Eye (tissue), 1 donor: ENCODE results near the gene GLRX.
"Not testable (repeated sequence)": the region's sequence is repeated elsewhere in the genome, so short reads cannot be mapped to it uniquely, and the experiment has no call there.

ENCODE experiments used
- DNase-seq: peaks from one replicate; pipeline ENCODE4 v3.0.0-alpha.2; 2015

GLRX gene

GRCh38 chr5:95851141-95851540 is 28.6 kb upstream of the GLRX start:
- DNase-seq: not testable (repeated sequence)

DNA sequence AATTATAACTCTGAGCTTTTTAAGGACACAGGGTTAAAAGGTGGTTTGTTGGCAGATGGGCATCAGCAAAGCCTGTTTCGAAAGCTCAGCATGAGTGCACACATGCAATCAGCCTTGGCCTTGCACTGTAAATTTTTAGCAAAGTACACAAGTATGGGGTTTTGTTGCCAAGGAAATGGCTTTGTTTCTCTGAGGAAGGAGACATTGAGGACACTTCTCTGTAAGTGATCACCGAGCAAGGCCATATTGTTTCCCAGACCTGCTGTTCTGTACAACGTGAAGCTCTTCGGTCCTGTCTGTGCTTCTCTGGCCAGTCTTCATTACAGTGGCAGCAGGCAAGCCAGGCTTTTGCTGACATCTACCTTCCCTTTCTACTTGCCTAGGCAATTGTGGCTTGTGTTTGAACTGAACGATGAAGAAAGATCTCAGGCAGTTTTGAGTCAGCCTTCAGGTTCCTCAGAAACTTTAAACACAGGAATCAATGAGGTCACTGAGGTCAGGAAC is 27.9 kb upstream of the GLRX start:
- no peak for DNase-seq

GRCh38 chr5:95848701-95849100 is 26.2 kb upstream of the GLRX start:
- DNase-seq: no peak

GRCh38 chr5:95847261-95847592 is 24.7 kb upstream of the GLRX start:
- DNase-seq: no peak

DNA sequence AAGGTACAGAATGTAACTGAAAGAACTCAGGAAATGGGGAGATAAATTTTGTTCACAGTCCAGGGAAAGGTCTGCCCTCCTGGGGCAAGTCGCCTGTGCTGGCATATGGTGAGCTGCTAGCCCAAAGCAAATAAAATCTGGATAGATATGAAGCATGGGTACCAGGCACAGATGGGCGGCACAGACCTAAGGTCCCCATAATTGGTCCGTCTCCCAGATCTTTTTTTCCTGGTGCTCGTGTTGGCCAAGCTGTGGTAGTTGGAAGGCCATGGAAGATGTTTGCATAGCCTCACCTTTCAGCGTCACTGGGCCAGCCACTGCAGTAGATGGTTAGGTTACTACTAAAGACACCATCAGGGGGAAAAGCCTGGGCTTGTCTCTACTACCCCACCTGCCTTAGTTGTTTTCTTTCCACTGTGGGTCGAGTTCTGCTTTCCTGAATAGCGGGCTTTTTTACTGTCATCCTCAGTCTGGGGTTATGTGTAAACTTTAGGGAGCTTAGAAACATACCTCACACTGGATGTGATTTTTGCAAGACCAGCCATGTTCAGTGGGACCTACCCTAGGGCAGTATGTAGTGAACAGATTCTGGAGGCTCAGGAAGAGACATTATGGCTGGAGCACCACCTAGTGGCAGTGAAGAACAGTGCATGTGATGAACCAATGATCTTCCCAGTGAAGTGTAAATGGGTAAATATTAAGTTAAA is 24.2 kb upstream of the GLRX start:
- DNase-seq: peak; percentile 90

DNA sequence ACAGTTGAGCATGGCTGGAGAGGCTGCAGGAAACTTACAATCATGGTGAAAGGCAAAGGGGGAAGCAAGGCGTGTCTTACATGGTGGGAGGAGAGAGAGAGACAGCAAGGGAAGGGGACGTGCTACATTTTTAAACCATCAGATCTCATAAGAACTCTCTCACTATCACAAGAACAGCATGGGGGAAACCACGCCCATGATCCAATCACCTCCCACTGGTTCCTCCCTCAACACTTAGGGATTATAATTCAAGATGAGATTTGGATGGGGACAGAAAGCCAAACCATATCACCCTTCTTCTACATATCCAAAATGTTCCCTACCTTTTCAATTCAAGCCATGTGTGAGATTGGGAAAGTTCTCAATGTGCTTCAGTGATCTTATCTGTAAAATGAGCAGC is 22.9 kb upstream of the GLRX start:
- no peak for DNase-seq

- DNase-seq: no peak
These were observed 21.3 kb upstream of the GLRX start for GRCh38 chr5:95843733-95844223.

GRCh38 chr5:95842854-95843544 is 20.5 kb upstream of the GLRX start:
- DNase-seq: no peak

- no peak for DNase-seq
These were observed 19.6 kb upstream of the GLRX start for GRCh38 chr5:95841914-95842812.

DNA sequence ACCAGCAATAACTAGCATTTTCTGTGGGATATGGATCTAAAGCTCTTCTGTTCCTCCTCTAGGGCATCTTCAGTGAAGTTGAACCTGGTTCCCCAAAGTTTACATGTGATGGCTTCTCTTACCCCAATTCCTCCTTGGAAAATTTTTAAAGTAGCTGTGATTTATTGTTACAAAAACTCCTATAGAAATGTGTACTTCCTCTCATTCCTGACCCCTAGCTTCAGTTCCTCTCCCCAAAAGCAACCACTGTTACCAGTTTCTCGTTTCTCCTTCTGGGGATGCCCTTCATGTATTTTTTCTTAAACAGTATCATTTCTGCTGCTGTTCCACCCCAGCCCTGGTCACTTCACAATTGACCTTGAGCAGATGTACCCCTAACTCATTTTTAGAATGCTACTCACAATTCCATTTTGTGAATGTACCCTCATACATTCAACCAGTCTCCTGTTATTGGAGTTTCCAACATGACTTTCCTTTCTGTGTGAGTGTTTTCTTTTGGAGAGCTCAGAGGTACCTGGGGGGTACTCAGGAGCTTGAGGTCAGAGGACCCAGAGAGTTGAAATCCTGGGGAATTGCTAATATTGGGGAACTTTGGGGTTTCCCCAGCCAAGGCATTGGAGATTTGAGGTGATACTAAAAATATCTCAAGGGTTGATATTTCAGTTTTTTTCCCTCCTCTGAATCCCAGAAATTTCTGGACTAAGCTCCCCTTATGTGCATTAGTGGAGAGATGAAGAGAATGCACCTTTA is 18.6 kb upstream of the GLRX start:
- DNase-seq: no peak

GRCh38 chr5:95839658-95840057 is 17.1 kb upstream of the GLRX start:
- DNase-seq: no peak

- no peak for DNase-seq
These were observed 16.0 kb upstream of the GLRX start for GRCh38 chr5:95838556-95838955.

GRCh38 chr5:95838001-95838520 is 15.5 kb upstream of the GLRX start:
- no peak for DNase-seq

GRCh38 chr5:95837492-95837891 is 15.0 kb upstream of the GLRX start:
- DNase-seq: no peak

DNA sequence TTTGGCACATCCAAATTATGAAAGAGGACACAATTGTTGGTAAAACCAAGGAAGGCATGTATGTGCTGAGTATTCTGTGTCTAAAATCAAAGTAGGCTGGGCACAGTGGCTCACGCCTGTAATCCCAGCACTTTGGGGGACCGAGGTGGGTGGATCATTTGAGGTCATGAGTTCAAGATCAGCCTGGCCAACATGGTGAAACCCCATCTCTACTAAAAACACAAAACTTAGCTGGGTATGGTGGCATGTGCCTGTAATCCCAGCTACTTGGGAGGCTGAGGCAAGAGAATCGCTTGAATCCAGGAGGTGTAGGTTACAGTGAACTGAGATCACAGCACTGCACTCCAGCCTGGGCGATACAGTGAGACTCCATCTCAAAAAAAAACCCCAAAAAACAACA is 14.4 kb upstream of the GLRX start:
- not testable (repeated sequence) for DNase-seq

GRCh38 chr5:95836544-95836943 is 14.0 kb upstream of the GLRX start:
- no peak for DNase-seq

DNA sequence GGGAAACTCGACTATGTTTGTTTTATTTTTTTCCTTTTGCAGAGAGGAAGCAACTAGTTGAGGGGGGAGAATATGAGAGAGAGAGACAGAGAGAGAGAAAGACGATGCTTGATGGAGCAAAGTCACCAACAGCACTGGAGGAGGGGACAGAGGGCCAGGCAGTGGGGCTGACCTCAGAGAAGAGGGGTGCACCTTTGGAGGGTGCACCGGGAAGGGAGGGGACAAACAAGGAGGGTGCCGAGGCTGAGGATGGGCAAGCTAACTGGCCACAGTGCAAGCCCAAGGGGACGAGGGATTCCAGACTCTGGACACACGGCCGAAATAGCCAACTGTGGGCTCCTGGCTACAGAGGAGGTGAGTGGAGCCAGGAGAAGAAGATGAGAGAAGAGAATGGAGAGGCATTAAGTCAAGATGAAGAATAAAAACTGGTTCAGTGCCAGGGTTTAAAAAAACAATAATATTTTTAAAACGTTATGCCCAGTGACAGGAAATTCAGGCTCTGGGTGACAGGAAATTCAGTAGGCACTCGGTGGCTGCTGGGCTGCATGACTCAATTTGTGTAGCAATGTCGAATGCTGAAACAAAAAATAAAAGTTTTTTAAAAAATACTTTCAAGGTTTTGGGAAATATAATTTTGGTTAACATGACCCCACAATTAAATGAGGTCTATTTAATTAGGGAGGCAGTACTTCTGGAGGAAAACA is 13.3 kb upstream of the GLRX start:
- no peak for DNase-seq

- no peak for DNase-seq
These were observed 10.1 kb upstream of the GLRX start for GRCh38 chr5:95832664-95833063.

DNA sequence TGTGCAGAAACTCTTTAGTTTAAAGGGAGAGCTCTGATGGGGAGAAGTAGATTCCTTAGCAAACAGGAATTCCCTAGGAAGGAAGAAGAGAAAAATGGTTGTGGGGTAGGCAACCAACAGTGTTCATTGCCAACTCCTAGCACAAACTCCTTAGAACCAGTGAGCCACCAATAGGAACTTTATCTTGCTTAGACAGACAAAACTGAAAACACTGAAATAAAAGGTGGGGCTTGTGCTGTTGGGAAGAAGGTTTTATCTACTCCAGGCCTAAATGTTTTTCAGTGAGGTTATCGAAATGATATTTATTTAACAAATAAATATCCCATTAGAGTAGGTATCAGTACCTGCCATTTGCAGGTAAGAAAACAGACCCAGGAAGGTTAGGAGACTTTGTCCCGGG is 7.7 kb upstream of the GLRX start:
- no peak for DNase-seq

DNA sequence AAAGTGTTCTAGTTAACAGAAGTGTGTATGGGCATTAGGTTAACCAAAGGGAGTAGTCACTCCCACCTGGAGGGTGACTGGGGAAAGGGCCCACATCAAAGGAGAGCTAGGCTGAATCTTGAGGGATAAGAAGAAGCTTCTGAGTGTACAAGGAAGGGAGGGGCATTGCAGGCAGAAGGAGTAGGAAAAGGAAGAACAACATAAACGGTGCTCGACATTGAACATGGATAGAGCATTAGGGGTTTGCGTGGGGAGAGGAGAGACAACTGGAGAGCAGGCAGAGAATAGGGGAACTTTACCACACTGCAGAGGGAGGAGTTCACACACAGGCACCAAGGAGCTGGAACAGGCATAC is 5.3 kb upstream of the GLRX start:
- DNase-seq: no peak

- DNase-seq: no peak
These were observed 4.7 kb upstream of the GLRX start for GRCh38 chr5:95826949-95827891.
